ENCODE data around the gene GABRE. TPM values are rescaled to one million over a fixed set of nuclear protein-coding genes. Genes with fewer than 3 reads are reported as not detected.

The GABRE gene
- total RNA-seq, 2 donors from 2014 or later, result 46.2 to 64.9 TPM

- no peaks in the 10 kb centered on the region for H3K4me1 ChIP-seq
- H3K36me3 ChIP-seq (replicated peaks in 1 of 2; ENCODE audit: insufficient read depth in 1 of 2, low read depth in 2 of 2), result no peaks in the 10 kb centered on the region
- H3K4me3 ChIP-seq, result no peak overlapping the region
- WGBS, 2 donors, result 33% methylated on average over 2 of the region's 2 CpGs
- no peaks in the 10 kb centered on the region for H3K27me3 ChIP-seq
- intact Hi-C loops (cut with DNase I), result no loop called here
- H3K27ac ChIP-seq, result no peak overlapping the region
- no peak for TF ChIP-seq CTCF (IDR thresholded peaks at IDR 0.05)
- TF ChIP-seq POLR2A (IDR thresholded peaks at IDR 0.05), result no peak
- no peak for ATAC-seq
- H3K9me3 ChIP-seq, result no peaks in the 10 kb centered on the region
- DNase-seq, result no peak
These were observed 6.7 kb upstream of the GABRE start for GRCh38 chrX:151981129-151981528.

GRCh38 chrX:151977923-151978322 is 3.4 kb upstream of the GABRE start:
- intact Hi-C loops (cut with DNase I), result no loop called here
- H3K27me3 ChIP-seq, result no peaks in the 10 kb centered on the region
- H3K4me1 ChIP-seq, result peaks cover 4% of the 10 kb centered on the region
- no peak for TF ChIP-seq CTCF (IDR thresholded peaks at IDR 0.05)
- TF ChIP-seq POLR2A (IDR thresholded peaks at IDR 0.05), result no peak
- ATAC-seq (no peak), DNase-seq (no peak)
- no peaks in the 10 kb centered on the region for H3K36me3 ChIP-seq (replicated peaks in 1 of 2; ENCODE audit: insufficient read depth in 1 of 2, low read depth in 2 of 2)
- H3K9me3 ChIP-seq, result no peaks in the 10 kb centered on the region
- no peak overlapping the region for H3K27ac ChIP-seq
- WGBS, 2 donors, result 100% methylated on average over 1 of the region's 1 CpG
- H3K4me3 ChIP-seq, result no peak overlapping the region

GRCh38 chrX:151977009-151977408 is 2.5 kb upstream of the GABRE start:
- Histone ChIP-seq H3K27ac (no peak overlapping the region), H3K36me3 (replicated peaks in 1 of 2; ENCODE audit: insufficient read depth in 1 of 2, low read depth in 2 of 2) (no peaks in the 10 kb centered on the region), H3K27me3 (no peaks in the 10 kb centered on the region), H3K4me1 (peaks cover 4% of the 10 kb centered on the region), H3K4me3 (no peak overlapping the region), H3K9me3 (no peaks in the 10 kb centered on the region)
- intact Hi-C loops (cut with DNase I), result no loop called here
- TF ChIP-seq CTCF (IDR thresholded peaks at IDR 0.05), result no peak
- no peak for TF ChIP-seq POLR2A (IDR thresholded peaks at IDR 0.05)
- DNase-seq (no peak), ATAC-seq (no peak)
- 64 to 68% methylated on average over 5 of the region's 5 CpGs for WGBS, 2 donors

GRCh38 chrX:151975736-151976275 is 1.3 kb upstream of the GABRE start:
- H3K4me1 ChIP-seq, result peaks cover 4% of the 10 kb centered on the region
- ATAC-seq, result no peak
- TF ChIP-seq CTCF (IDR thresholded peaks at IDR 0.05) (no peak), POLR2A (IDR thresholded peaks at IDR 0.05) (no peak)
- WGBS, 2 donors, result 78 to 86% methylated on average over 4 to 5 of the region's 5 CpGs
- H3K27me3 ChIP-seq, result no peaks in the 10 kb centered on the region
- no peaks in the 10 kb centered on the region for H3K36me3 ChIP-seq (replicated peaks in 1 of 2; ENCODE audit: insufficient read depth in 1 of 2, low read depth in 2 of 2)
- DNase-seq, result no peak
- H3K4me3 ChIP-seq, result no peak overlapping the region
- intact Hi-C loops (cut with DNase I), result no loop called here
- H3K9me3 ChIP-seq, result no peaks in the 10 kb centered on the region
- no peak overlapping the region for H3K27ac ChIP-seq

- Histone ChIP-seq H3K4me3 (no peak overlapping the region), H3K27me3 (no peaks in the 10 kb centered on the region), H3K36me3 (replicated peaks in 1 of 2; ENCODE audit: insufficient read depth in 1 of 2, low read depth in 2 of 2) (no peaks in the 10 kb centered on the region), H3K4me1 (peaks cover 6% of the 10 kb centered on the region), H3K27ac (no peak overlapping the region), H3K9me3 (no peaks in the 10 kb centered on the region)
- ATAC-seq (no peak), DNase-seq (no peak)
- intact Hi-C loops (cut with DNase I), result no loop called here
- WGBS, 2 donors, result 54 to 61% methylated on average over 7 to 8 of the region's 8 CpGs
- TF ChIP-seq CTCF (IDR thresholded peaks at IDR 0.05), result no peak
- no peak for TF ChIP-seq POLR2A (IDR thresholded peaks at IDR 0.05)
These were observed 735 bp upstream of the GABRE start for GRCh38 chrX:151975228-151975593.

Data from body of pancreas (tissue), 4 donors.